IPS-NIHi11 (cell line): Measurements from ENCODE around the gene TINAG.
"Not testable (repeated sequence)": the region's sequence is repeated elsewhere in the genome, so short reads cannot be mapped to it uniquely, and the experiment has no call there.

Experiments
- DNase-seq: peaks from one replicate; pipeline ENCODE4 v3.0.0; 2012; ENCODE audit warnings: mixed read lengths, low spot score

TINAG gene

GRCh38 chr6:54307439-54307910 is 766 bp upstream of the TINAG start:
- DNase-seq = no peak

GRCh38 chr6:54308986-54309315 is 710 bp downstream of the TINAG start:
- no peak for DNase-seq

- no peak for DNase-seq
These were observed 2.3 kb downstream of the TINAG start for GRCh38 chr6:54310377-54311152.

GRCh38 chr6:54315656-54316055 is 7.4 kb downstream of the TINAG start:
- DNase-seq = no peak

GRCh38 chr6:54320871-54321270 is 12.6 kb downstream of the TINAG start:
- DNase-seq = no peak

- DNase-seq = no peak
These were observed 19.4 kb downstream of the TINAG start for GRCh38 chr6:54327631-54328030.

- DNase-seq = not testable (repeated sequence)
These were observed 23.3 kb downstream of the TINAG start for GRCh38 chr6:54331571-54331970.

- DNase-seq = peak; percentile 5
These were observed 27.6 kb downstream of the TINAG start for GRCh38 chr6:54335871-54336270.

GRCh38 chr6:54353975-54354374 is 45.7 kb downstream of the TINAG start:
- DNase-seq = no peak

GRCh38 chr6:54354608-54355007 is 46.4 kb downstream of the TINAG start:
- DNase-seq = no peak

- no peak for DNase-seq
These were observed 48.9 kb downstream of the TINAG start for GRCh38 chr6:54357141-54357540.

GRCh38 chr6:54361188-54361587 is 52.9 kb downstream of the TINAG start:
- DNase-seq = no peak

GRCh38 chr6:54361734-54362133 is 53.5 kb downstream of the TINAG start:
- no peak for DNase-seq

- DNase-seq = no peak
These were observed 58.6 kb downstream of the TINAG start for GRCh38 chr6:54366667-54367327.

- DNase-seq = no peak
These were observed 69.5 kb downstream of the TINAG start for GRCh38 chr6:54377776-54378175.

- DNase-seq = no peak
These were observed 78.1 kb downstream of the TINAG start for GRCh38 chr6:54386295-54386694.

GRCh38 chr6:54390362-54390761 is 82.1 kb downstream of the TINAG start:
- no peak for DNase-seq

- no peak for DNase-seq
These were observed 83.3 kb downstream of the TINAG start for GRCh38 chr6:54391577-54391976.

- DNase-seq = no peak
These were observed 94.9 kb downstream of the TINAG start for GRCh38 chr6:54403096-54403495.

- DNase-seq = no peak
These were observed 96.5 kb downstream of the TINAG start for GRCh38 chr6:54404791-54405190.

GRCh38 chr6:54411767-54412166 is 103.5 kb downstream of the TINAG start:
- no peak for DNase-seq

GRCh38 chr6:54415517-54415916 is 107.3 kb downstream of the TINAG start:
- no peak for DNase-seq

GRCh38 chr6:54419885-54420284 is 111.6 kb downstream of the TINAG start:
- DNase-seq = no peak

- peak; percentile 5 for DNase-seq
These were observed 118.8 kb downstream of the TINAG start for GRCh38 chr6:54426995-54427394.
